Stomach smooth muscle (tissue), 2 donors: Measurements from ENCODE around the gene MBNL2.

Source experiments
- H3K27ac ChIP-seq: one replicate; pipeline ENCODE4 v1.7.0; 2013; ENCODE audit warnings: mild to moderate bottlenecking, low read length, inconsistent platforms
- H3K27me3 ChIP-seq, 2 donors: one replicate each; pipeline ENCODE4 v1.7.0; 2013; ENCODE audit warnings: low read length in 2 of 2; ENCODE audit not compliant: insufficient read depth in 2 of 2, control insufficient read depth in 1 of 2
- H3K36me3 ChIP-seq, 2 donors: one replicate each; pipeline ENCODE4 v1.7.0; 2013; ENCODE audit warnings: low read length in 2 of 2; ENCODE audit not compliant: control insufficient read depth in 2 of 2, insufficient read depth in 2 of 2
- H3K4me1 ChIP-seq: one replicate; pipeline ENCODE4 v1.7.0; 2013; ENCODE audit warnings: low read length; ENCODE audit not compliant: control insufficient read depth, insufficient read depth
- H3K4me3 ChIP-seq, 2 donors: one replicate each; pipeline ENCODE4 v1.7.0; 2013; ENCODE audit warnings: low read length in 2 of 2
- H3K9ac ChIP-seq, 2 donors: one replicate each; pipeline ENCODE4 v1.7.0; 2013; ENCODE audit warnings: low read length in 2 of 2, mild to moderate bottlenecking in 1 of 2
- H3K9me3 ChIP-seq, 2 donors: one replicate each; pipeline ENCODE4 v1.7.0; 2013; ENCODE audit warnings: low read length in 2 of 2; ENCODE audit not compliant: control insufficient read depth in 2 of 2
- donor health status: healthy.
- donor health status: Pancreatic carcinoma.

MBNL2 gene

GRCh38 chr13:97241761-97242160, 19.6 kb downstream of the MBNL2 start:
- Histone ChIP-seq H3K9ac (no peak overlapping the region), H3K4me3 (no peak overlapping the region)

GRCh38 chr13:97242755-97243497, 20.8 kb downstream of the MBNL2 start:
- H3K27me3 ChIP-seq: no peaks in the 10 kb centered on the region
- peak overlapping the region in 1 of 2 donors; percentile 18 for H3K9ac ChIP-seq
- no peaks in the 10 kb centered on the region for H3K9me3 ChIP-seq
- H3K27ac ChIP-seq: peak overlapping the region; percentile 58
- peak overlapping the region in 1 of 2 donors; percentile 23 for H3K4me3 ChIP-seq
- H3K36me3 ChIP-seq: peaks cover 0 to 2% of the 10 kb centered on the region in 2 donors
- H3K4me1 ChIP-seq: peaks cover 41% of the 10 kb centered on the region

More at GRCh38 chr13:97241761-97242160, 19.6 kb downstream of the MBNL2 start:
- Histone ChIP-seq H3K27me3 (no peaks in the 10 kb centered on the region), H3K9me3 (no peaks in the 10 kb centered on the region), H3K27ac (peak overlapping the region; percentile 32), H3K4me1 (peaks cover 49% of the 10 kb centered on the region), H3K36me3 (peaks cover 0 to 2% of the 10 kb centered on the region in 2 donors)

DNA sequence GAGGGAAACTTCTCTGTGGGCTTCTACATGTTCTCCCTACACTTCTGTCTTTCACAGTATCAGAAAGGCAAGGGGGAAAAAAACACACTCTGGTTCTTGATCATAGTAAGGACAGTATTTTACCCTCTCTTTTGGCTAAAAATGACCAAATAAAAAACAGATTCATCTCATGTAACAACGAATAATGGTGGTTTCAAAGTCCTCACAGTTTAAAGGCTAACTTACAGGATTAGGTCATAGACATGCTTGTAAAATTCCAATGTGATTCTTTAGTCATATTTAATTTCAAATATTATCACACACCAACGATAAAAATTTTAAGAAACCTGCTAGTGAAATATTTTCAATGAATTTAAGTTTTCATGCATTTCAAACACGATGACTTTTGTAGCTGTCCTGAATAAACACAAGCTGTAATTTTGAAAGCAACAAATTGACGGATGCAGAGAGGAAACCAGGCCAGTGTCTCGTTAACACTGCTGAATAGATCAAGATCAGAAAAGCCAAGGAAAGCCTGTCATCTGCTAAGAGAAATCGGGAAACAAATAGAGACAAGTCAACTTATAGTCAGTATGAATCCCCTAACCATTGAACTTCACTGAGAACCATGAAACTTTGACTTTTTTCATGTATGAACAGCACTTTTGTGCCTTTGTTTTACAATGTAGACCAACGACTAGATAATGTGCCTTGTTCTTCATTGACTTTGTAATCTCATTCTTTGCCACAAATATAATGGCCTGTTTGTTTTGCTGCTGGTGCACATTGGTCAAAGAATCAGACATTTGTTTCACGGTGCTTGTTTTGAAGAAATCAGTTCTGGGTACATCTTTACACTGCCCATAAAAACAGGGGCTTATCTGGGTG, 22.0 kb downstream of the MBNL2 start:
- Histone ChIP-seq H3K9ac (no peak overlapping the region), H3K4me1 (peaks cover 31% of the 10 kb centered on the region), H3K4me3 (no peak overlapping the region), H3K27me3 (no peaks in the 10 kb centered on the region), H3K36me3 (no peaks in the 10 kb centered on the region), H3K9me3 (no peaks in the 10 kb centered on the region), H3K27ac (peak overlapping the region; percentile 58)

DNA sequence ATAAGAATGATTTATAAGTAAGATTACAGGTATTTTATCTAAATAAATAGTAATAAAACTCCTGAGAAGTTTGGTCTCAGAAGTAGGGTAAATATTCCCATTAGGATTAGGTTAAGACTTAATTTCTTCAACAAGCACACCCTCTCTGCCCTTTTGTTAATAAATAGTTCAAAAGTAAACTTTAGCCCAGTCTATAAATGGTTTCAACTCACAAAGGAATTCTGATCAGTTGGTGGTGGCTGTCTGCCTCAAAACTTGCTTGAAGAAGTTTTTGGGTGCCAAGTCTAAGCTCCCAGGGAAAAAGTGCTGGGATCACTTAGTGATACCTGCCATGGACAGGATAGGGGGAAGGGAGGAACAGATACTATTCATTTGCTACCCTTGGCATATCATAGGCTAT, 22.9 kb downstream of the MBNL2 start:
- Histone ChIP-seq H3K36me3 (no peaks in the 10 kb centered on the region), H3K4me3 (no peak overlapping the region), H3K9ac (no peak overlapping the region), H3K4me1 (peaks cover 27% of the 10 kb centered on the region), H3K27me3 (no peaks in the 10 kb centered on the region), H3K9me3 (no peaks in the 10 kb centered on the region), H3K27ac (peak overlapping the region; percentile 56)

GRCh38 chr13:97246596-97247158, 24.5 kb downstream of the MBNL2 start:
- H3K36me3 ChIP-seq: no peaks in the 10 kb centered on the region
- H3K27ac ChIP-seq: peak overlapping the region; percentile 56
- H3K27me3 ChIP-seq: no peaks in the 10 kb centered on the region
- H3K4me1 ChIP-seq: peaks cover 19% of the 10 kb centered on the region
- H3K9ac ChIP-seq: peak overlapping the region; percentile 42 to 50
- H3K9me3 ChIP-seq: no peaks in the 10 kb centered on the region
- H3K4me3 ChIP-seq: peak overlapping the region; percentile 39 to 61

DNA sequence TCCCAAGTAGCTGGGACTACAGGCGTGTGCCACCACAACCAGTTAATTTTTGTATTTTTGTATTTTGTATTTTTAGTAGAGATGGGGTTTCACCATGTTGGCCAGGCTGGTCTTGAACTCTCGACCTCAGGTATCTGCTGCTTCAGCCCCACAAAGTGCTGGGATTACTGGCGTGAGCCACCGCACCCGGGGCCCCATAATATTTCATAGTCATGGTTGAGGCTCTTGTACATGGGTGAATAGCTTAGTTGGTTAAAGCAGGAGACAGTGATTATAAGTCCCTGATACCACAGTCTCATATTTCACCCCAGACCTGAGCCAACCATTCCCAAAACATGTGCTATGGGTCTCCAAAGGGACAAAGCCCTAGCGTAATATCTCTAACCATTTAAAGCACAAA, 26.1 kb downstream of the MBNL2 start:
- Histone ChIP-seq H3K9me3 (no peaks in the 10 kb centered on the region), H3K9ac (no peak overlapping the region), H3K36me3 (no peaks in the 10 kb centered on the region), H3K27ac (no peak overlapping the region), H3K27me3 (no peaks in the 10 kb centered on the region), H3K4me1 (peaks cover 12% of the 10 kb centered on the region), H3K4me3 (no peak overlapping the region)

- Histone ChIP-seq H3K9ac (no peak overlapping the region), H3K36me3 (no peaks in the 10 kb centered on the region), H3K27me3 (no peaks in the 10 kb centered on the region), H3K9me3 (no peaks in the 10 kb centered on the region), H3K4me1 (peaks cover 10% of the 10 kb centered on the region), H3K4me3 (peak overlapping the region in 1 of 2 donors; percentile 23), H3K27ac (peak overlapping the region; percentile 32)
Measured at GRCh38 chr13:97249093-97249795, 27.1 kb downstream of the MBNL2 start.

- Histone ChIP-seq H3K27ac (peak overlapping the region; percentile 32), H3K9me3 (no peaks in the 10 kb centered on the region), H3K36me3 (no peaks in the 10 kb centered on the region), H3K4me3 (peak overlapping the region in 1 of 2 donors; percentile 23), H3K9ac (no peak overlapping the region), H3K4me1 (peaks cover 11% of the 10 kb centered on the region), H3K27me3 (no peaks in the 10 kb centered on the region)
Measured at GRCh38 chr13:97249796-97250495, 27.8 kb downstream of the MBNL2 start.

DNA sequence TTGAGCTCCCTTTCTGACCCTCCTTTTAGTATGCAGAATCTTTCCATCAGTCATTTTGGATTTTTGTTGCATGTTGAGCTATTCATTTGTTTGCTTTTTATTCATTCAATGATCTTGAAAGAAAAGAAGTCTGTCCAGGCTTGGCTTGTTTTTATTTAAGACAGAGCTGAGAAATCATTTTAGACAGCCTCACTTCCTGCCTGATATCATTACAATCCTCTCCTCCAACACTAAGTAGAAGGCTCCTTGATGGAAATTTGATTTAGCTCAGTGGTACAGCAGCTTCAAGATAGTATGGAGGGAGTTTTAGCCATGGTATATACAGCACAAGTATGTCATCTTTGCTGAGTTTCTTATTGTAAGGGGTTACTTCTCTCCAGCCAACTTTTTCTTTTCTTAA, 28.4 kb downstream of the MBNL2 start:
- Histone ChIP-seq H3K9me3 (no peaks in the 10 kb centered on the region), H3K27me3 (no peaks in the 10 kb centered on the region), H3K36me3 (no peaks in the 10 kb centered on the region), H3K9ac (no peak overlapping the region), H3K4me3 (no peak overlapping the region), H3K27ac (peak overlapping the region; percentile 32), H3K4me1 (peaks cover 14% of the 10 kb centered on the region)

DNA sequence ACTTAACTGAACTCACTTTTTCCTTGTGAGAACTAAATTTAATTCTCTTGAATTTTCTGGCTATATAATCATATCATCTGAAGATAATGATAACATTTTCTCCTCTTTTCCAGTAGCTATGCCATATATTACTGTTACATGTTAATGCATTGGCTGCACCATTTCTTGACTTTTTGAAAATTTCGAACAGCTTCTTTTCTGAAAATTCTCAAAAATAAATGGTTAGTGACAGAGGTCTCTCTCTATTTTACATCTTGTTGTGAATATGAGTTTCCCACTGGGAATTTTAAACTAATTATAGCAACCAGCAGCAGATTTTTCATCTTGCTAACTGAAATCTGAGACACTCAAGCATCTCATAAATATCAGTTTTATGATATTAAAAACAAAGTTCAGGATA, 30.6 kb downstream of the MBNL2 start:
- Histone ChIP-seq H3K4me1 (peaks cover 25% of the 10 kb centered on the region), H3K9me3 (no peaks in the 10 kb centered on the region), H3K9ac (no peak overlapping the region), H3K27me3 (no peaks in the 10 kb centered on the region), H3K36me3 (no peaks in the 10 kb centered on the region), H3K27ac (no peak overlapping the region), H3K4me3 (no peak overlapping the region)
